Neural progenitor cell (in vitro differentiated cells): Measurements from ENCODE around the gene UROD. TPM values are rescaled to one million over a fixed set of nuclear protein-coding genes. Genes with fewer than 3 reads are reported as not detected.

Experiments used
- DNase-seq: peaks from one replicate; pipeline ENCODE4 v3.0.0-alpha.2; 2016; ENCODE audit warnings: low spot score
- H2AFZ ChIP-seq: fragments of 200-600 bp; sonication (generic); replicated peaks from 2 replicates; pipeline ENCODE4 v1.6.1; 2016; ENCODE audit warnings: antibody characterized with exemption
- H3F3A ChIP-seq: fragments of 200-600 bp; sonication (generic); 2 replicates; pipeline ENCODE4 v1.6.1; 2016; ENCODE audit warnings: antibody characterized with exemption, low read depth
- H3K27ac ChIP-seq: fragments of 200-600 bp; sonication (generic); 2 replicates; pipeline ENCODE4 v1.5.1; 2016; ENCODE audit warnings: mild to moderate bottlenecking
- H3K27me3 ChIP-seq: fragments of 200-600 bp; sonication (generic); 2 replicates; pipeline ENCODE4 v1.6.1; 2016; ENCODE audit warnings: mild to moderate bottlenecking, moderate library complexity
- H3K36me3 ChIP-seq: fragments of 200-600 bp; sonication (generic); 2 replicates; pipeline ENCODE4 v1.5.1; 2016
- H3K4me1 ChIP-seq: fragments of 200-600 bp; sonication (generic); 2 replicates; pipeline ENCODE4 v1.6.1; 2016; ENCODE audit warnings: mixed run types
- H3K4me2 ChIP-seq: fragments of 200-600 bp; sonication (generic); 2 replicates; pipeline ENCODE4 v1.6.1; 2016
- H3K4me3 ChIP-seq: fragments of 200-600 bp; sonication (generic); 2 replicates; pipeline ENCODE4 v1.5.1; 2016
- H3K79me2 ChIP-seq: fragments of 200-600 bp; sonication (generic); 2 replicates; pipeline ENCODE4 v1.6.1; 2016; ENCODE audit warnings: low read depth
- H3K9ac ChIP-seq: fragments of 200-600 bp; sonication (generic); 2 replicates; pipeline ENCODE4 v1.6.1; 2016
- H3K9me3 ChIP-seq: fragments of 200-600 bp; sonication (generic); 2 replicates; pipeline ENCODE4 v1.5.1; 2016; ENCODE audit warnings: low read depth
- H4K20me1 ChIP-seq: fragments of 200-600 bp; sonication (generic); 2 replicates; pipeline ENCODE4 v1.6.1; 2016; ENCODE audit warnings: low read depth
- H3K27ac Mint-ChIP-seq: 3 replicates; pipeline ENCODE4 v1.8.0; 2021; ENCODE audit warnings: mixed read lengths
- H3K27me3 Mint-ChIP-seq: 2 replicates; pipeline ENCODE4 v1.8.0; 2022; ENCODE audit warnings: low read depth, mild to moderate bottlenecking, inconsistent platforms, moderate library complexity, mixed read lengths; ENCODE audit not compliant: insufficient read depth
- H3K36me3 Mint-ChIP-seq: 3 replicates; pipeline ENCODE4 v1.8.0; 2021; ENCODE audit warnings: mixed read lengths
- H3K4me1 Mint-ChIP-seq: 3 replicates; pipeline ENCODE4 v1.8.0; 2021; ENCODE audit warnings: mixed read lengths
- H3K4me3 Mint-ChIP-seq: 3 replicates; pipeline ENCODE4 v1.8.0; 2021; ENCODE audit warnings: mild to moderate bottlenecking, moderate library complexity, mixed read lengths
- H3K9me3 Mint-ChIP-seq: 3 replicates; pipeline ENCODE4 v1.8.0; 2020; ENCODE audit warnings: mixed read lengths
- EZH2 ChIP-seq: fragments of 200-600 bp; sonication (generic); IDR thresholded peaks from 2 replicates; pipeline ENCODE4 v1.6.1; 2017; ENCODE audit warnings: antibody characterized with exemption, mild to moderate bottlenecking, moderate library complexity
- EZH2phosphoT487 ChIP-seq: fragments of 200-600 bp; sonication (generic); IDR thresholded peaks from 2 replicates; pipeline ENCODE4 v1.6.1; 2017; ENCODE audit warnings: antibody characterized with exemption
- total RNA-seq: library from RNA; depleted of rRNA; stranded (reverse); fragments of >200 nt; gene quantifications from 2 replicates; pipeline ENCODE4 v1.2.3, GENCODE V29; 2015; ENCODE audit warnings: low replicate concordance
- TF ChIP-seq, protein P1 (sequence below): fragments of 200-600 bp; sonication (generic); IDR thresholded peaks from 2 replicates; pipeline ENCODE4 v1.5.1; 2017; ENCODE audit warnings: antibody characterized with exemption, mild to moderate bottlenecking

Gene UROD
- total RNA-seq, 1 donor from 2014 or later: 46.5 TPM

GRCh38 chr1:45009296-45009865, 2.7 kb upstream of the UROD start:
- Histone ChIP-seq H3K36me3 (no peaks in the 10 kb centered on the region), H3K9me3 (no peaks in the 10 kb centered on the region), H3K9ac (no peak overlapping the region), H4K20me1 (peaks cover 3% of the 10 kb centered on the region), H3K4me3 (no peak overlapping the region), H3K27me3 (peaks cover 3% of the 10 kb centered on the region), H3K27ac (no peak overlapping the region), H3K4me2 (no peak overlapping the region), H3K4me1 (peaks cover 5% of the 10 kb centered on the region), H2AFZ (no peak overlapping the region), H3F3A (peaks cover 7% of the 10 kb centered on the region), H3K79me2 (peaks cover 10% of the 10 kb centered on the region)
- no peak for DNase-seq
- H3K4me3 Mint-ChIP-seq: peak overlapping the region; percentile 89
- peaks cover 2% of the 10 kb centered on the region for H3K27me3 Mint-ChIP-seq
- peaks cover 5% of the 10 kb centered on the region for H3K36me3 Mint-ChIP-seq
- no peak overlapping the region for H3K27ac Mint-ChIP-seq
- peaks cover 34% of the 10 kb centered on the region for H3K4me1 Mint-ChIP-seq
- TF ChIP-seq EZH2phosphoT487: no peak
- TF ChIP-seq, protein P1, sequence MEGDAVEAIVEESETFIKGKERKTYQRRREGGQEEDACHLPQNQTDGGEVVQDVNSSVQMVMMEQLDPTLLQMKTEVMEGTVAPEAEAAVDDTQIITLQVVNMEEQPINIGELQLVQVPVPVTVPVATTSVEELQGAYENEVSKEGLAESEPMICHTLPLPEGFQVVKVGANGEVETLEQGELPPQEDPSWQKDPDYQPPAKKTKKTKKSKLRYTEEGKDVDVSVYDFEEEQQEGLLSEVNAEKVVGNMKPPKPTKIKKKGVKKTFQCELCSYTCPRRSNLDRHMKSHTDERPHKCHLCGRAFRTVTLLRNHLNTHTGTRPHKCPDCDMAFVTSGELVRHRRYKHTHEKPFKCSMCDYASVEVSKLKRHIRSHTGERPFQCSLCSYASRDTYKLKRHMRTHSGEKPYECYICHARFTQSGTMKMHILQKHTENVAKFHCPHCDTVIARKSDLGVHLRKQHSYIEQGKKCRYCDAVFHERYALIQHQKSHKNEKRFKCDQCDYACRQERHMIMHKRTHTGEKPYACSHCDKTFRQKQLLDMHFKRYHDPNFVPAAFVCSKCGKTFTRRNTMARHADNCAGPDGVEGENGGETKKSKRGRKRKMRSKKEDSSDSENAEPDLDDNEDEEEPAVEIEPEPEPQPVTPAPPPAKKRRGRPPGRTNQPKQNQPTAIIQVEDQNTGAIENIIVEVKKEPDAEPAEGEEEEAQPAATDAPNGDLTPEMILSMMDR: no peak
- TF ChIP-seq EZH2: no peak
- no peaks in the 10 kb centered on the region for H3K9me3 Mint-ChIP-seq

- Mint-ChIP-seq H3K27me3 (peaks cover 2% of the 10 kb centered on the region), H3K4me3 (peak overlapping the region; percentile 89), H3K36me3 (peaks cover 3% of the 10 kb centered on the region), H3K27ac (no peak overlapping the region), H3K4me1 (peaks cover 39% of the 10 kb centered on the region), H3K9me3 (no peaks in the 10 kb centered on the region)
- Histone ChIP-seq H3K4me2 (peak overlapping the region; percentile 100), H3K27ac (no peak overlapping the region), H3K9me3 (no peaks in the 10 kb centered on the region), H4K20me1 (peaks cover 3% of the 10 kb centered on the region), H3K36me3 (no peaks in the 10 kb centered on the region), H3F3A (peaks cover 7% of the 10 kb centered on the region), H2AFZ (no peak overlapping the region), H3K4me1 (peaks cover 5% of the 10 kb centered on the region), H3K9ac (peak overlapping the region; percentile 45), H3K4me3 (peak overlapping the region; percentile 90), H3K27me3 (peaks cover 3% of the 10 kb centered on the region), H3K79me2 (peaks cover 10% of the 10 kb centered on the region)
- TF ChIP-seq, protein P1: no peak
- no peak for TF ChIP-seq EZH2
- TF ChIP-seq EZH2phosphoT487: no peak
- no peak for DNase-seq
Observed at GRCh38 chr1:45009956-45010854, 1.8 kb upstream of the UROD start.

GRCh38 chr1:45010855-45011811, 921 bp upstream of the UROD start, which contains the start of gene HECTD3:
TSS of gene HECTD3 (minus strand) at chr1:45011324. CDS start at chr1:45011257, 67 bp downstream.
- Histone ChIP-seq H3K27me3 (peaks cover 3% of the 10 kb centered on the region), H3K4me2 (peak within 1 kb of the TSS; percentile 100), H4K20me1 (peaks cover 3% of the 10 kb centered on the region), H3K4me1 (peaks cover 5% of the 10 kb centered on the region), H3F3A (peaks cover 7% of the 10 kb centered on the region), H3K4me3 (peak within 1 kb of the TSS; percentile 90), H3K79me2 (peaks cover 10% of the 10 kb centered on the region), H2AFZ (peak within 1 kb of the TSS; percentile 98), H3K36me3 (no peaks in the 10 kb centered on the region), H3K27ac (no peak within 1 kb of the TSS), H3K9ac (peak within 1 kb of the TSS; percentile 64), H3K9me3 (no peaks in the 10 kb centered on the region)
- peaks cover 39% of the 10 kb centered on the region for H3K4me1 Mint-ChIP-seq
- peak within 1 kb of the TSS; percentile 90 for H3K4me3 Mint-ChIP-seq
- peaks cover 3% of the 10 kb centered on the region for H3K36me3 Mint-ChIP-seq
- H3K9me3 Mint-ChIP-seq: no peaks in the 10 kb centered on the region
- H3K27me3 Mint-ChIP-seq: peaks cover 2% of the 10 kb centered on the region
- TF ChIP-seq EZH2 (no peak), EZH2phosphoT487 (no peak)
- TF ChIP-seq, protein P1: no peak
- DNase-seq: peak; percentile 86
- H3K27ac Mint-ChIP-seq: peak within 1 kb of the TSS; percentile 44
